IPS-18a (cell line): ENCODE measurements around the gene IL1F10.

Source experiments
- H3K27ac ChIP-seq: one replicate; pipeline ENCODE4 v1.5.1; 2013; ENCODE audit warnings: low read length
- H3K27me3 ChIP-seq: one replicate; pipeline ENCODE4 v1.6.1; 2013; ENCODE audit warnings: mild to moderate bottlenecking, low read length; ENCODE audit not compliant: control insufficient read depth, insufficient read depth
- H3K36me3 ChIP-seq: one replicate; pipeline ENCODE4 v1.6.1; 2013; ENCODE audit warnings: low read depth, low read length; ENCODE audit not compliant: control insufficient read depth
- H3K4me1 ChIP-seq: one replicate; pipeline ENCODE4 v1.6.1; 2013; ENCODE audit warnings: low read depth, low read length; ENCODE audit not compliant: control insufficient read depth
- H3K4me3 ChIP-seq: one replicate; pipeline ENCODE4 v1.5.1; 2013; ENCODE audit warnings: low read length
- H3K9ac ChIP-seq: one replicate; pipeline ENCODE4 v1.6.1; 2013; ENCODE audit warnings: mild to moderate bottlenecking, low read length, moderate library complexity
- H3K9me3 ChIP-seq: one replicate; pipeline ENCODE4 v1.6.1; 2013; ENCODE audit warnings: low read depth, low read length; ENCODE audit not compliant: control insufficient read depth

Gene IL1F10

GRCh38 chr2:113060396-113060795, 7.4 kb upstream of the IL1F10 start:
- Histone ChIP-seq H3K4me3 (no peak overlapping the region), H3K9ac (no peak overlapping the region)

DNA sequence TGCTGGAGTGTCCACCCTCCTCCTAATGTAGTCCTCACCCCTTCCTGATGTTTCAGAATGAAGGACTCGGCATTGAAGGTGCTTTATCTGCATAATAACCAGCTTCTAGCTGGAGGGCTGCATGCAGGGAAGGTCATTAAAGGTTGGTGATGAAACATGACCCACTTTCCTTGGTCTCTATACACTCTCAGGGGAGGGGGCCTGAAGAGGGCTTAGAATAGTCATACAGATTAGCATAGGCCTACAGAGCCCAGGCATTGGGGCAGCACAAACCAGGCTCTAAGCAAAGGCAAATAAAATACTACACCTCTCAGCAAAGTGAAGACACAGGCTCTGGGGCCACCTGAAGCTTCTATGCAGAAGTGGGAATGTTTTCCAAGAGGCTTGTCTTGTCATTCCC, 7.0 kb upstream of the IL1F10 start:
- Histone ChIP-seq H3K27me3 (no peaks in the 10 kb centered on the region), H3K36me3 (no peaks in the 10 kb centered on the region), H3K4me1 (no peaks in the 10 kb centered on the region), H3K9me3 (no peaks in the 10 kb centered on the region), H3K4me3 (no peak overlapping the region), H3K27ac (no peak overlapping the region), H3K9ac (no peak overlapping the region)

More at GRCh38 chr2:113060396-113060795, 7.4 kb upstream of the IL1F10 start:
- no peak overlapping the region for H3K27ac ChIP-seq
- H3K36me3 ChIP-seq: no peaks in the 10 kb centered on the region
- H3K4me1 ChIP-seq: no peaks in the 10 kb centered on the region
- no peaks in the 10 kb centered on the region for H3K27me3 ChIP-seq
- no peaks in the 10 kb centered on the region for H3K9me3 ChIP-seq

DNA sequence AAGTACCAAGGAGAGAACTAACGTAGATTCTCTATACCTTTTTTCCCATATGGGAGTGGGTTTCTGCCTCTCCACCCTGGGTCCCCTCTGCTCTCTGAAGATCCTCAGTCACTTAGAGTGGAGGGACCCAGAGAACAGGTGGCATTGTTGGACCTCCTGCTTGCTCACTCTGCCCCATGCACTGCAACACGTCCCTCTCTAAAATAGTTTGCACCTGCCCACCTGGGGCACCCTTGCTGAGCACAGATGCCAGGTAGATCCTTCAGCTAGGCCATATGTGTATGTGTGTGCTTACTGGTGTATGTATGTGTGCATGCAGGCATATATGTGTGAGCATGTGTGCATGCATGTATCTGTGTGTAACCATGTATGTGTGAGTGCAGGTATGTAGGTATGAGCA, 6.5 kb upstream of the IL1F10 start:
- no peak overlapping the region for H3K27ac ChIP-seq
- no peaks in the 10 kb centered on the region for H3K27me3 ChIP-seq
- H3K36me3 ChIP-seq: no peaks in the 10 kb centered on the region
- no peaks in the 10 kb centered on the region for H3K9me3 ChIP-seq
- H3K4me1 ChIP-seq: no peaks in the 10 kb centered on the region
- no peak overlapping the region for H3K4me3 ChIP-seq
- H3K9ac ChIP-seq: no peak overlapping the region

- Histone ChIP-seq H3K27me3 (no peaks in the 10 kb centered on the region), H3K27ac (no peak overlapping the region), H3K36me3 (no peaks in the 10 kb centered on the region), H3K4me3 (no peak overlapping the region), H3K9me3 (no peaks in the 10 kb centered on the region), H3K4me1 (no peaks in the 10 kb centered on the region), H3K9ac (no peak overlapping the region)
Observed at GRCh38 chr2:113061896-113062770, 5.6 kb upstream of the IL1F10 start.

GRCh38 chr2:113064281-113064680, 3.5 kb upstream of the IL1F10 start:
- H3K9ac ChIP-seq: no peak overlapping the region
- no peaks in the 10 kb centered on the region for H3K9me3 ChIP-seq
- H3K27ac ChIP-seq: no peak overlapping the region
- H3K27me3 ChIP-seq: no peaks in the 10 kb centered on the region
- H3K4me3 ChIP-seq: no peak overlapping the region
- no peaks in the 10 kb centered on the region for H3K4me1 ChIP-seq
- H3K36me3 ChIP-seq: no peaks in the 10 kb centered on the region

DNA sequence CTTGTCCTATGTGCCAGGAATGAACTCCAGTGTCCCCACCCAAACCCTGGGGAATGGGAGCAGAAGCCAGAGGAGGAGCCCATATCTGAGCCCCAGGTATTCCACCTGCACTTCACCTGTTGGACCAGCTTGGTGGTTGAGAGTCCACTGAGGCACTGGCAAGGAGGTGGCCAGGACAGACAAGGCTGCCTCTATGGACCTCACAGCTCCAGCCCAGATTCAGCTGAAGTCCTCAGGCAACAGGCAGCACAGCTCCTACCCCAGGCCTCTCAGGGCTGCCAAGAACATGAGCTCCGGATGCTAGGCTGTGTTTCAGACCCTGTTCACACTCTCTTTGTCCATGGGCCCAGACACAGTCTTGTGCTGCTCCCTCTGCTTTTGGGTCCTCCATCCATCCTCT, 2.9 kb upstream of the IL1F10 start:
- Histone ChIP-seq H3K27me3 (no peaks in the 10 kb centered on the region), H3K27ac (no peak overlapping the region), H3K4me1 (no peaks in the 10 kb centered on the region), H3K36me3 (no peaks in the 10 kb centered on the region), H3K9me3 (no peaks in the 10 kb centered on the region), H3K9ac (no peak overlapping the region), H3K4me3 (no peak overlapping the region)

- H3K4me3 ChIP-seq: no peak overlapping the region
- no peak overlapping the region for H3K27ac ChIP-seq
- H3K27me3 ChIP-seq: no peaks in the 10 kb centered on the region
Observed at GRCh38 chr2:113068249-113068648, 479 bp downstream of the IL1F10 start.

DNA sequence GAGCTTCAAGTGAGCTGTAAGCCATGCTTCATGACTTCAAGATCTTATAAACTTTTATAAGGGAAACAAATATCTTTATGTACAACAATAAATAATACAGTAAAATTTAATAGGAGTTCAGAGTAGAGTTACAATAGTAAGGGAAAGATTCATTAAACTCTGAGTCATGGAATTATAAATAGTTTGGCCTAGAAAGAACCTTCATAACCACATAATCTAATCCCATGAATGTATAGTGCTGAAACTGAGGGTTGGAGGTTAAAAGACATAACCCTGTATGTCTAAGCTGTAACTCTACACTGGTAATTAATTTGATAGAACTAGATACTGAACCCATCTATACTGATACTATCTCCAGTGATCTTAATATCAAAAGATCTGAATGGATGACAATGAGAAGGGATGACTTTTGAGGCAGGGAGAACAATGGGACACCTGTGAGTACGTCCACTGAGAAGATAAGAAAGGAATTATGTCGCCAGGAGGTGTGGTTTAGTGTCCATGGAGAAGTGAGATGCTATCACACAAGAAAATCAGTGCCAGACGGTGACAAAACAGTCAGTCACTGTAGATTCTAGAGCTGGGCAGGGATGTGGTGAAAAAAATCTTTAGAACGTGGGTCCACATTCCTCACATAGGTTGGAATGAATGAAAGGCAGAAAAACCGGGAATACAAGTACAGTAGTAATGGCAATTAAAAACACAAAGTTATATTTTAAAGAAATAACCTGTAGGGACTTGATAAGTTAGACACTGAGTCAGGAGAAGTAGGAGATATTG, 1.1 kb downstream of the IL1F10 start:
- H3K4me3 ChIP-seq: no peak overlapping the region
- no peaks in the 10 kb centered on the region for H3K4me1 ChIP-seq
- no peaks in the 10 kb centered on the region for H3K36me3 ChIP-seq
- H3K9ac ChIP-seq: no peak overlapping the region
- H3K27me3 ChIP-seq: no peaks in the 10 kb centered on the region
- H3K9me3 ChIP-seq: no peaks in the 10 kb centered on the region
- H3K27ac ChIP-seq: no peak overlapping the region

More at GRCh38 chr2:113068249-113068648, 479 bp downstream of the IL1F10 start:
- no peaks in the 10 kb centered on the region for H3K9me3 ChIP-seq
- no peak overlapping the region for H3K9ac ChIP-seq
- H3K4me1 ChIP-seq: no peaks in the 10 kb centered on the region
- no peaks in the 10 kb centered on the region for H3K36me3 ChIP-seq

DNA sequence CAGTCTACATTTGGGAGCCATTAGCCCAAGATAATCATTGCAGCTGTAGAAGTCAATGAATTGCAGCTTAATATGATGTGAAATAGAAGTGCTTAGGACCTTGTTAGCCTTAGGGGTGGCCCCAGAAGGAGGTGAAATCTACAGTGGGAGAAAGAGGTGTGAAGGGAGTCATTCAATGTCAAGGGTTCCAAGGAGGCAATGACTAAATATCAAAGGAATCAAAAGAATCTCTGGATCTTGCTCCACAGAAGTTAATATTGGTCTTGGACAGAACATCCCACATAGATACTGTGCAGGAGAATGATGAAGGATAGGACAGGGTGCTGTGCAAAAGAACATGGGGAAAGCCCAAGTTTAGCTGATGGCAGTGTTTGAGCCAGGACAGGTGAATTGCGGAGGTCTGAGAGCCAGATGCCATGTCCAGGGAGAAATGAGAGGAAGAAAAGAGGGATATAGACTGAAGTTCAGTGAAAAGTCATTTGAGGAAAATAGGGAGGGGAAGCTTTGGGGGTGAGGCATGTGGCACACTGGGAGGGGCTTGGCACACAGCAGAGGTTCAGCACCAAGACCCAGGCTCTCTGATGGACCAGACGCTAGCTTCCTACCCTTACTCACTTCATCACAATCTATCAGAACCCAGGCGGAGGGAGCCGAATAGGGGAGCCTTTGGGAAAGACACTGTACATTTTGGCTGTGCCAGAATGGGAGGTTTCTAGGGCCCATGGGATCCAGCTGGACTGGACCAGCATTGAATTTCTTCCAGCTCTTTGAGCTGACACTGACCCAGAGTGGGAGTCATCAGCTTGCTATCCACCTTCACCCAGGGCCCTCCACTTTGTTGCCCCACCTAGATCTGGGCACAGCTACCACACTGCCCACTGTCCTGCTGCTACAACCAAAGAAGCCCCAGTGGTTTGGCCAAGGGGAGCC, 2.2 kb downstream of the IL1F10 start:
- H3K27ac ChIP-seq: no peak overlapping the region
- no peaks in the 10 kb centered on the region for H3K9me3 ChIP-seq
- no peaks in the 10 kb centered on the region for H3K4me1 ChIP-seq

GRCh38 chr2:113070606-113070975, 2.8 kb downstream of the IL1F10 start:
- Histone ChIP-seq H3K4me1 (no peaks in the 10 kb centered on the region), H3K9ac (no peak overlapping the region), H3K36me3 (no peaks in the 10 kb centered on the region), H3K27ac (no peak overlapping the region), H3K9me3 (no peaks in the 10 kb centered on the region), H3K27me3 (no peaks in the 10 kb centered on the region), H3K4me3 (no peak overlapping the region)

More for the DNA sequence above, 2.2 kb downstream of the IL1F10 start:
- Histone ChIP-seq H3K27me3 (no peaks in the 10 kb centered on the region), H3K36me3 (no peaks in the 10 kb centered on the region), H3K9ac (no peak overlapping the region), H3K4me3 (no peak overlapping the region)

DNA sequence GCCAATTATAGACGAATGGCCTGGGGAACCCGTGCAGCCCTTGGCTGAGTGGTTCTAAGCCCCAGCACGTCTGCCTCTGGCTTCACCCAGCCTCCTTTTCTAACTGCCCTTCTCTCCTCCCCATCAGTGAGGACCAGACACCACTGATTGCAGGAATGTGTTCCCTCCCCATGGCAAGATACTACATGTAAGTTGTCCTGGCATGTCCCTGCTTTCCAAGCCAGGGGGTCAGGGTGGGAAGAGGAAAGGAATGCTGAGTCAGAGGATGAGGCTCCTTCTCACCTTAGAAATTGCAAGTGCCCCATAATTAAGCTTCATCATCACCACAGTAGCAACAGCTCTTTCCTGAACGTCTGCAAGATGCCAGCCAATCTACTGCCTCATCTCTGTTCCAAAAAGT, 4.8 kb downstream of the IL1F10 start:
- no peaks in the 10 kb centered on the region for H3K36me3 ChIP-seq

More for the DNA sequence above, 4.8 kb downstream of the IL1F10 start:
- Histone ChIP-seq H3K9me3 (no peaks in the 10 kb centered on the region), H3K9ac (no peak overlapping the region), H3K27ac (no peak overlapping the region), H3K4me1 (no peaks in the 10 kb centered on the region), H3K27me3 (no peaks in the 10 kb centered on the region), H3K4me3 (no peak overlapping the region)
